HepG2 (cell line): ENCODE data around the gene SEMA7A. TPM values are rescaled to one million over a fixed set of nuclear protein-coding genes. Genes with fewer than 3 reads are reported as not detected.
A peak's percentile ranks its signal among the peaks of the same experiment; 100 is the strongest.

Experiments used
- CAMTA2 ChIP-seq: sonication (generic); formaldehyde crosslinking; IDR thresholded peaks from 2 replicates; pipeline ENCODE4 v1.4.0; 2020; ENCODE audit warnings: mild to moderate bottlenecking, missing genetic modification reagents, borderline replicate concordance
- EP300 ChIP-seq, 3 experiments: sonication (generic) in 1 of 3; formaldehyde crosslinking in 1 of 3; IDR thresholded peaks; 2 replicates each; pipeline versions ENCODE4 v1.5.1 to v1.6.1; 2011 to 2020; ENCODE audit warnings: low read depth in 2 of 3, low read length in 2 of 3, borderline replicate concordance in 1 of 3, improper control_type of control experiment in 1 of 3, mild to moderate bottlenecking in 1 of 3, missing genetic modification reagents in 1 of 3, moderate library complexity in 1 of 3
- MTA1 ChIP-seq: sonication (generic); formaldehyde crosslinking; IDR thresholded peaks from 2 replicates; pipeline ENCODE4 v1.4.0; 2020; ENCODE audit warnings: missing genetic modification reagents, mild to moderate bottlenecking, borderline replicate concordance
- NCOA2 ChIP-seq: sonication (generic); formaldehyde crosslinking; IDR thresholded peaks from 2 replicates; pipeline ENCODE4 v1.8.0; 2022; ENCODE audit warnings: inconsistent platforms
- PHF21A ChIP-seq: sonication (generic); formaldehyde crosslinking; IDR thresholded peaks from 2 replicates; pipeline ENCODE4 v1.5.0; 2020; ENCODE audit warnings: mild to moderate bottlenecking, missing genetic modification reagents
- SNAPC2 ChIP-seq: sonication (generic); formaldehyde crosslinking; IDR thresholded peaks from 2 replicates; pipeline ENCODE4 v1.8.1; 2022; ENCODE audit warnings: mild to moderate bottlenecking, missing genetic modification reagents
- TFE3 ChIP-seq: IDR thresholded peaks from 2 replicates; pipeline ENCODE4 v1.6.1; 2016
- ZFP37 ChIP-seq: sonication (generic); formaldehyde crosslinking; IDR thresholded peaks from 2 replicates; pipeline ENCODE4 v1.4.0; 2020; ENCODE audit warnings: missing genetic modification reagents, borderline replicate concordance
- ZFX ChIP-seq: sonication (generic); formaldehyde crosslinking; IDR thresholded peaks from 2 replicates; pipeline ENCODE4 v1.4.0; 2020; ENCODE audit warnings: mild to moderate bottlenecking, low read depth, missing genetic modification reagents, moderate library complexity
- ZNF138 ChIP-seq: sonication (generic); formaldehyde crosslinking; IDR thresholded peaks from 2 replicates; pipeline ENCODE4 v1.5.0; 2020; ENCODE audit warnings: mild to moderate bottlenecking, low read depth, missing genetic modification reagents
- ZNF354B ChIP-seq: sonication (generic); formaldehyde crosslinking; IDR thresholded peaks from 2 replicates; pipeline ENCODE4 v1.8.0; 2022; ENCODE audit warnings: mild to moderate bottlenecking, missing genetic modification reagents
- ZNF484 ChIP-seq: sonication (generic); formaldehyde crosslinking; IDR thresholded peaks from 2 replicates; pipeline ENCODE4 v1.5.1; 2020; ENCODE audit warnings: mild to moderate bottlenecking, low read depth, missing genetic modification reagents, borderline replicate concordance
- ZNF644 ChIP-seq: IDR thresholded peaks from 2 replicates; pipeline ENCODE4 v1.6.1; 2016; ENCODE audit warnings: low read depth
- ZNF691 ChIP-seq: sonication (generic); formaldehyde crosslinking; IDR thresholded peaks from 2 replicates; pipeline ENCODE4 v1.4.0; 2020; ENCODE audit warnings: missing genetic modification reagents, low read depth, mild to moderate bottlenecking, borderline replicate concordance
- ZNF782 ChIP-seq: sonication (generic); formaldehyde crosslinking; IDR thresholded peaks from 2 replicates; pipeline ENCODE4 v1.4.0; 2020; ENCODE audit warnings: missing genetic modification reagents, mild to moderate bottlenecking, borderline replicate concordance
- ZNF878 ChIP-seq: sonication (generic); formaldehyde crosslinking; IDR thresholded peaks from 2 replicates; pipeline ENCODE4 v1.8.1; 2023; ENCODE audit warnings: mild to moderate bottlenecking, missing genetic modification reagents, moderate library complexity
- polyA plus RNA-seq, 8 experiments: library from polyadenylated mRNA; depleted of rRNA in 3 of 8; stranded (reverse) in 7 of 8; unstranded in 1 of 8; fragments of >200 nt; fragmentation: Illumina TruSeq in 4 of 8; extraction: Trizol in 4 of 8; gene quantifications; 2 replicates each; pipeline versions ENCODE4 v1.2.1 to v1.2.3, GENCODE V29; 2011 to 2016; ENCODE audit warnings: low read depth in 4 of 8, missing spikeins in 1 of 8, mixed read lengths in 1 of 8; ENCODE audit not compliant: insufficient read depth in 1 of 8
- total RNA-seq, 5 experiments: library from RNA; depleted of rRNA; stranded (reverse); fragments of >200 nt; fragmentation: Illumina TruSeq; extraction: Trizol; gene quantifications; 2 replicates each; pipeline ENCODE4 v1.2.3, GENCODE V29; 2016; ENCODE audit warnings: low read depth in 1 of 5
- TF ChIP-seq, protein P1 (sequence below), 2 experiments: sonication (generic) in 1 of 2; formaldehyde crosslinking in 1 of 2; IDR thresholded peaks; 2 replicates each; pipeline versions ENCODE4 v1.6.1 to v1.9.0; 2014 to 2022; ENCODE audit warnings: antibody characterized with exemption in 1 of 2, borderline replicate concordance in 1 of 2, inconsistent platforms in 1 of 2, low read depth in 1 of 2, missing genetic modification reagents in 1 of 2

SEMA7A gene
- total and polyA plus RNA-seq, 2 of the 13 experiments (the other 11 are each of a cell fraction or from before 2014, with no cell fraction given), result 9.0 to 15.8 TPM

DNA sequence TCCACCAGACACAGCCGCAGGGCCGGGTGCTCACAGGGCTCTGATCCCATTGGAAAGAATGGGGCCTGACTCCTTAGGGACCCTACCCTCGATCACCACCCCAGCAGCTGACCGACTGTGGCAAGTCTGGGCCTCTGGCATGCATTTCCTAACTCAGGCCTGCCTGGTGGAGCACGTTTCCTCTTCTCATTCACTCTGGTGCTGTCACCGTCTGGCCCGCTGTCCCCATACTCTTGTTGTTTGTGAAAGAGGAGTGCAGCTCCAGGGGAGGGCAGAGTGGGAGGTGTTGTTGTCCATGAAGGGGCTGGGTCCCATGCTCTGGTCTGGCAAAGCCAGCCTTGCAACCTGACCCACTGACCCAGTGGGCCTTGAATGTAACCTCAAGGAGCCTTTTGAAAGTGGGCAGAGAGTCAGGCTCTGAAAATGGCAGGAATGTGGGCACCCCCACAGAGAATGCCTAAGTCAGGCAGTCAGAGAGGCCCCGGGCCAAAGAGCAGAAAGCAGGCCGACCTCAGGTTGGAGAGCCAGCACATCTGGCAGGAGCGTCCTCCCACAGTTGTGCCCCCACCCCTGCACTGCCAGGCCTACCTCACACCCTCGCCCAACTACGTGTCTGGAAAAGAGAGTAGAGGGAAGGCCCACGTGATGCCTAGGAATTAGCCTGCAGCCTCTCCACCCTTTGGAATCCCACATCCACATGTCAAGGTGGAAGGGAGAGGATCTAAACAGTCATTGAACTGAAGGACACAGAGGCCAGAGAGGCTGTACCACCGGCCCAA, 10.9 kb downstream of the SEMA7A start (continued):
- TF ChIP-seq EP300 (IDR thresholded peaks at IDR 0.05; ENCODE audit: low read depth in 2 of 2, low read length in 2 of 2) (peak in 1 of 2 experiments; percentile 23; a peak in 1 of 4 replicates), EP300 (CRISPR knock-in tag; IDR thresholded peaks at IDR 0.05; ENCODE audit: borderline replicate concordance) (peak; percentile 22; the same call in 1 of the 2 replicates), SNAPC2 (CRISPR knock-in tag) (0 out of 2 replicates have a peak, but pooled peaks have one; percentile 43), ZNF691 (CRISPR knock-in tag) (peak; percentile 61), CAMTA2 (CRISPR knock-in tag) (no peak), ZNF782 (CRISPR knock-in tag) (no peak), ZNF354B (CRISPR knock-in tag) (no peak), TFE3 (CRISPR knock-in tag) (peak; percentile 7; the same call in 1 of the 2 replicates), ZFX (CRISPR knock-in tag) (peak; percentile 92), MTA1 (CRISPR knock-in tag) (peak; percentile 19; the same call in 1 of the 2 replicates), ZNF138 (CRISPR knock-in tag) (no peak), ZNF878 (CRISPR knock-in tag) (0 out of 2 replicates have a peak, but pooled peaks have one; percentile 53), PHF21A (CRISPR knock-in tag) (peak; percentile 70), ZFP37 (CRISPR knock-in tag) (no peak), ZNF484 (CRISPR knock-in tag) (no peak), ZNF644 (CRISPR knock-in tag) (0 out of 2 replicates have a peak, but pooled peaks have one; percentile 15), NCOA2 (CRISPR knock-in tag) (0 out of 2 replicates have a peak, but pooled peaks have one; percentile 11)
- TF ChIP-seq, protein P1, sequence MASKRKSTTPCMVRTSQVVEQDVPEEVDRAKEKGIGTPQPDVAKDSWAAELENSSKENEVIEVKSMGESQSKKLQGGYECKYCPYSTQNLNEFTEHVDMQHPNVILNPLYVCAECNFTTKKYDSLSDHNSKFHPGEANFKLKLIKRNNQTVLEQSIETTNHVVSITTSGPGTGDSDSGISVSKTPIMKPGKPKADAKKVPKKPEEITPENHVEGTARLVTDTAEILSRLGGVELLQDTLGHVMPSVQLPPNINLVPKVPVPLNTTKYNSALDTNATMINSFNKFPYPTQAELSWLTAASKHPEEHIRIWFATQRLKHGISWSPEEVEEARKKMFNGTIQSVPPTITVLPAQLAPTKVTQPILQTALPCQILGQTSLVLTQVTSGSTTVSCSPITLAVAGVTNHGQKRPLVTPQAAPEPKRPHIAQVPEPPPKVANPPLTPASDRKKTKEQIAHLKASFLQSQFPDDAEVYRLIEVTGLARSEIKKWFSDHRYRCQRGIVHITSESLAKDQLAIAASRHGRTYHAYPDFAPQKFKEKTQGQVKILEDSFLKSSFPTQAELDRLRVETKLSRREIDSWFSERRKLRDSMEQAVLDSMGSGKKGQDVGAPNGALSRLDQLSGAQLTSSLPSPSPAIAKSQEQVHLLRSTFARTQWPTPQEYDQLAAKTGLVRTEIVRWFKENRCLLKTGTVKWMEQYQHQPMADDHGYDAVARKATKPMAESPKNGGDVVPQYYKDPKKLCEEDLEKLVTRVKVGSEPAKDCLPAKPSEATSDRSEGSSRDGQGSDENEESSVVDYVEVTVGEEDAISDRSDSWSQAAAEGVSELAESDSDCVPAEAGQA (IDR thresholded peaks at IDR 0.05; ENCODE audit: low read depth), result no peak
- TF ChIP-seq, protein P1 (CRISPR knock-in tag; IDR thresholded peaks at IDR 0.05; ENCODE audit: borderline replicate concordance), result no peak
